ENCODE measurements around the gene QRICH1. TPM values are rescaled to one million over a fixed set of nuclear protein-coding genes. Genes with fewer than 3 reads are reported as not detected.

QRICH1 gene
- total RNA-seq, 1 donor: 127 TPM

DNA sequence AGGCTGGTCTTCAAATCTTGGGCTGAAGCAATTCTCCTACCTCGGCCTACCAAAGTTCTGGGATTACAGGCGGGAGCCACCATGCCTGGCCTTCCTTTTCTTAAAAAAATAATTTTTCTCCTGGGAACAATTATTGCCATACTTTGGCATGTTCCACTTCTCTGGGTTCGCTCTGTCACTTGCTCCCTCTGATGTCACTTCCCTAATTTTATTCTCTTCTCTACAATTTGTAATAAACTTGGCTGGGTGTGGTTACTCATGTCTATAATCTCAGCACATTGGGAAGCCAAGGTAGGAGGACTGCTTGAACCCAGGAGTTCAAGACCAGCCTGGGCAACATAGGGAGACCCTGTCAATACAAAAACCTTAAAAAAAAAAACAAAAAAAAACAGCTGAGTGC is 58.6 kb downstream of the QRICH1 start:
- DNase-seq (ENCODE audit: low read depth in 2 of 3, low spot score in 2 of 3): no peak

DNA sequence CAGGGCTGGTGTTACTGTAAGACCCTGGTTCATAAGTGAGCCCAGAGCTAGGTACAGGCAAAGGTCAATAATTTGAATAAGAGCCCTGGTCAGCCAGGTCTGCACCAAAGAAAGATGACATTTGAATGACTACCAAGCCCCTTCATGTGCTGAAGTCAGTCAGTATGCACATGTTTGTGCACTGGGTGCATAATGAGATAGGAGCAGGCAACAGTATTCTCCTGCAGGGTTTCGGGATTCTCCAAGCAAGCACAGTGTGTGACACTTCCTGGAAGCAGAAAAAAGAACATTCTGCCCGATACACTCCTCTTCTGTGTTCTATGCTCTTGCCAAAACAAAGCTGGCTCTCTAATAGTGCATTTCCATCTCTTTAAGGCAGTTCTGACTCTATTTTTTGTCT is 59.2 kb downstream of the QRICH1 start:
- no peak for DNase-seq (ENCODE audit: low read depth in 2 of 3, low spot score in 2 of 3)

DNA sequence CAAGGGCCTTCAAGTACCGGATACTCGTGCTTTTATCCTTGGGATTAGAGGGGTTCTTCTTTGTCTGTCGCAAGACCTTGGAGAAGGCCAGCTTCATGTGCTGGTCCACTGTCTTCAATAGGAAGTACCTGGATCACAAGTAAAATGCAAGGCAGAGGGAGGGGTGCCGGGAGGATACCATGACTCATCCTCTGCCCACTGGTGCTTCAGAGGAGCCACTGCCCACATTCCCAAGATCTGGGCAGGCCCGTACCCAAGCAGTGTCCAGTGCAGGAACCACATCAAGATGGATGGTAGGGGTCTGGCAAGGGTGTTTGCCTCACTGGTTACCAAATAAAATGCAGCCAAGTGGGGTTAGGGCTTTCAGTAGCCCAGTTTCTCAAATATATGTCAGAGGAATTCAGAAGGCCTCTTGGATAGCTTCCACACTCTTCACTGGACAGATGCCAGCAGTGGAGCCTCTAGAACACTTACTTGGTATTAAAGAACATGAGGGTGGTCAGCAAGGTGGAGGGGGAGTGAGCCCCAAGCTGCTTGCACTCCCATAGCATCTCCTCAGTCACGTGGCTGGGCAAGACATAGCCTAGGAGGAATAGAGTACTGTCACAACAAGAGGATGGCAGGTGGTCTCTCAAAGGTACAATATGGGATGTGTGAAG is 61.1 kb downstream of the QRICH1 start:
- DNase-seq (ENCODE audit: low read depth in 2 of 3, low spot score in 2 of 3): no peak

DNA sequence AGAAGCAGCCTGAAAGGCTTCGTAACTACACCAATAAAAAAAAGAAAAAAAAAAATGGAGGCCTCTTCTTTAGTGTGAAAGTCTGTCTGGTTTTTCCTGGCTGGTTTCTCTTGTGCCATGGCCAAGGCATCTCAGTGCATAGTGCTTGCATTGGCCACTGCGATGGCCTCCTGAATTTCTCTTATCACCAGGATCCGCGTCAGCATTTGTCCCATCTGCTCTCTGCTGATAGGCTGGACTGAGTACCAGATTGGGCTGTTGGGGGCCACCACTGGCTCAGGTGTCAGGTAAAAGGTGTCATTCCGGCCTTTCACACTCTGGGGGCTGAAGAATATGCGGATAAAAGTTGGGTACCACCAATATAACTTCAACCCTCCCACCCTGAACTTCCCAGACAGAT is 63.5 kb downstream of the QRICH1 start:
- no peak for DNase-seq (ENCODE audit: low read depth in 2 of 3, low spot score in 2 of 3)

DNA sequence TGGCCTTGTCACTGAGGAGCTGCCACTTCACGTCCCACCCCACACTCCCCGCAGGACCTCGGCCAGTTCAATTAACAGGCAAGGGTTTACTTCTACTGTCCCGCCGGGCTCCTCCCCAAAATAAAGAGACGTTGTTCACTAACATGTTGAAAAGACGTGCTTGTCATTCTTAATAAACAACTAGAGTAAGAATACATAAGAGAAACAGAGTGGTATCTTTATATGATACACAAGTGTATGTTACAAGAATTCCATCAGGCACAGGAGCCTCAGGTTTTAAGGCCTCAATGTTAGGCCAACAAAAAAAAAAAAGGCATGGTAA is 64.3 kb downstream of the QRICH1 start:
- no peak for DNase-seq (ENCODE audit: low read depth in 2 of 3, low spot score in 2 of 3)

DNA sequence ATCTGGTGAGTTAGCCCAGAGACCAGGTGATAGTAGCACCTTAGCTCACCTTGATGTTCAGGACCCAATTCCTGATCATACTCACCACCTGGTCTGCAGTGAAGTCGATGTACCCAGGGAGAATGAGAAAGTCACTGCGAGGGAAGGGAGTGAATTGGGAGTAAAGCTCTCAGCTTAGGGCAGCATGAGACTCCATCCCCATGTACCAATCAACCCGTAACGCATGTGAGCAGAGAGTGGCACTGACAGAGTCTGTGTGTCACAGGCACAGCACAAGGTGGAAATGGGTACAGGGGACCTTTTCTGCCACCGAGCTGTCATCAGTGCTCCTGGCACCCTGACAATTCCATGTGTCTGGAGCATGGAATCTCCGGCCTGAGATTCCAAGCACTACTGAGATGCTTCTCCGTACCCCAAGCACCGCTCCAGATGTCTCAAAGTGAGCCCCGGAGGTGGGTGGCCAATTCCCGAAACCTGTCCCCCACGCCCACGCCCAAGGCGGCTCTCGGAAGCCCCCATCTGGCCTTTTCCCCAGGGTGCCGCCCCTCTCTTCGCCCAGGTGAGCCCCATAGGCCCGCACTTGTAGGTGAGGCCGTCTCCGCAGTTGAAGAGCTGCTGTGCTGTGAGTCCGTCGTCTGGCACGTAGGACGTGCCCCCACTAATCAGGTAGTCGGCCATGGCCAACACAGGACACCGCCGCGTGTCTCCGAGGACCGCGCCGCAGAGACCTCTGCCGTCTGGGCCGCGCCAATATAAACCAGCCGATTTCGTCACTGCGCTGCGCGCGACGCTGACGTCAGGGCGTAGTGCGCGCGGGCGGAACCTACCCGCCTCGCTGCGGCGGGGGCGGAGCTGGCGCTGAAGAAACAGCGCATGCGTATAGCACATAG is 65.0 kb downstream of the QRICH1 start, which contains the start of gene IMPDH2:
Gene IMPDH2, minus strand, starts transcription at position 726 of the 890 bp plus-strand sequence. Its CDS starts 48 bp downstream, at position 678.
- peak; percentile 95 for DNase-seq (ENCODE audit: low read depth in 2 of 3, low spot score in 2 of 3)

DNA sequence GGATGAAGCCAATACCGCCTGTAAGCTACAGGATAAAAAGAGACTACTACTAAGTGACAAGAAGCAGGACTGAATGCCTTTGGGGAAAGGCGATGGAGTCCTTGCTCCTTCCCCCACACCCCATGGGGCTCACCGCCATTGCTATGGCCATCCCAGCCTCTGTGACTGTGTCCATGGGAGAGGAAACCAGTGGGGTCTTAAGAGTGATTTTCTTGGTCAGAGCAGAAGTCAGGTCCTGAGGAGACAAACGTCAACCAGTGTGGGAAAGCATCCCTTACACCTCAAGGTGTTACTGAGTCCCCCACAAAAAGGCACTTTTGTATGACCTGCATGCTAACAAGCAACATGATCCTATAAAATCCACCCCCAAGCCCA is 65.6 kb downstream of the QRICH1 start:
- DNase-seq (ENCODE audit: low read depth in 2 of 3, low spot score in 2 of 3): no peak

DNA sequence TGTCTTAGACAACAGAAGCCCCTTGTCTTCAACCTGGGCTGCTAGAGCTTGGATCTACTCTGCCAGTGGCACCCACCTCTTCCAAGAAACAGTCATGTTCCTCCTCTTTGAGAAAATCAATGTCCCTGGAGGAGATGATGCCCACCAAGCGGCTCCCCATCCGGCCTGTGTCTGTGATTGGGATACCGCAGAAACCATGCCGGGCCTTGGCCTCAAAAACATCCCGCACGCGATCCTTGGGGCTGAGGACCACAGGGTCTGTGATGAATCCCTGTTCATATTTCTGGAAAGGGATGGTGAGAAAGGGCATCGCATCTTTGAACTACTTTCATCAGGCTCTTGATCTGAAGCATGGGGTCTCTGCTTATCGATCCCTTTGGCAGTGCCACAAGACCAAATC is 66.2 kb downstream of the QRICH1 start:
- DNase-seq (ENCODE audit: low read depth in 2 of 3, low spot score in 2 of 3): no peak

DNA sequence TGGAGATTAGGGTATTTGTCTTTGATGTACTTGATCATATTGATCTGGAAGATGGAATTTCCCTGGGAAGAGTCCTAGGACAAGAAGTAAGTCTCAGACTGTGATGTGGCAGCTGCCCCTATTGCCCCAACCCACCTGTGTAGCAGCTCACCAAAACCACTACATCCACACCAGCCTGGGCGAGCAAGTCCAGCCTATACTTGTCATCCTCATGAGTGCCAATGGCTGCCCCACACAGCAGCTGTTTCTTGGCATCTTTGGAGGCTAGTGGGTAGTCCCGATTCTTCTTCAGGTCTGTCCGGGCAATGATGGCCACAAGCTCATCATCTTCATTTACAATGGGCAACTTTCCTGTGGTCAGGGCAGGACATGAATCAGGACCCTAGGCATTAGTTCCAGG is 67.3 kb downstream of the QRICH1 start:
- DNase-seq (ENCODE audit: low read depth in 2 of 3, low spot score in 2 of 3): no peak

DNA sequence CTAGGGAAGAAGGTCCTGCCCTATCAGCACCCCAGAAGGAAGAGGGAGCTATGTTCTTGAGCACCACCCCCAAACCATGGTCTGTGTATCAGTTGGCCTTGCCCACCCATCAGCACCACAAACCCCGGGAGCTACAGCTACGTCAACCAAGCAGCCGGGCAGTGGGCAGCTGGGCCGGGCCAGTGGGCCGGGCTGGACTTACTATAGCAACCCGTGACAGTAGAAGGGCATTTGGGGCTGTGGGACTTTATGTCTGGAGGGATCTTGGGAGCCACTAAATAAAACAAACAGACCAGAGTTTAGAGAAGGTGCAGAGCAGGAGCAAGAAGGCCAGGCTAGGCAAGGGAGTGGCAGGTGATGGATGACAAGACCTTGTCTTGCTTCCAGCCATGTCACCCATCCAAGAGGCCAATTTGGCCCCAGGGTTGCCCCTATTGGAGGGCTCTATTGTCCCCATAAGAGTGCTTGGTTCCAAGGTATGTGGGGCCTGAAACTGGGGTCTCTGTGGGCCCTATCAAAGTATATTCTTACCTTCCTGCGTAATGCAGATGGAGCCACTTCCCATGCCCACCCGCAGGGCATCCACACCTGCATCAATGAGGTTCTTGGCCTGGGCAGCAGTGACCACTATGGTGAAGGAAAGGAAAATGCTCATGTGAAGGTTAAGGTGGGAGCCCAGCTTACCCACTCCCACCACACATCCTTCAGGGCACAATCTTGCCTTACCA is 67.9 kb downstream of the QRICH1 start:
- DNase-seq (ENCODE audit: low read depth in 2 of 3, low spot score in 2 of 3): no peak

DNA sequence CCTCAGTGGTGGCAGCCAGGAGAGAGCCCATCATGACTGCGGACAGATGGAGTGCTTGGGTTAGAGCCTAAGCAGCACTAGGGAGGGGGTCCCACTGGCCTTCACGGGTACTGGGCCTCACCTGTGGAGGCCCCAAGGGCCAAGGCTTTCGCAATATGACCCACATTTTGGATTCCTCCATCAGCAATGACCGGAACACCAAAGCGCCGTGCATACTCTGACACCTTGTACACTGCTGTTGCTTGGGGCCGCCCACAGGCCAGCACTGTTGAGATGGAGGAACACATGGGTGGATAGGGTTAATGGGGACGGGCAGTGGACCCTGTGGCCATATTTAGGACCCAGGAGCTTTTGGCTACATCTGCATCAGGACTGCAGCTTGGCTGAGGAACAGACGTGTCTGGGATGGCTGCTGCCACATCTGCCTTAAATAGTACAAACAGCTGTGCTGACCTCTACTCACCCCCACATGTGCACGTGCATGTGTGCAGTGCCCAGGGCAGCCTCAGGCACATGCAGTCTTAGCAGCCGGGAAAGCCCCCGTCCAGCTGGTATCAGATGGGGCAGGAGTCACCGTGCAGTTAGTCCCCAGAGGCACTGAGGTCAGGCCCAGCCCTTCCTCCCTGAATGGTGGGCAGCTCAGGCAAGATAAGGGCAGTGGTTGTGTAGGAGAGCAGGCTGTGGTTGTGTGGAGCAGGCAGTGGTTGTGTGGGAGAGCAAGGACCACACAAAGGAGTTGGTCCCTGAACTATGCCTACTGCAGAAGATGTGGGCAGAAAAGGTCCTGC is 68.7 kb downstream of the QRICH1 start:
- DNase-seq (ENCODE audit: low read depth in 2 of 3, low spot score in 2 of 3): peak in 2 of 3 donors; percentile 48 to 50

DNA sequence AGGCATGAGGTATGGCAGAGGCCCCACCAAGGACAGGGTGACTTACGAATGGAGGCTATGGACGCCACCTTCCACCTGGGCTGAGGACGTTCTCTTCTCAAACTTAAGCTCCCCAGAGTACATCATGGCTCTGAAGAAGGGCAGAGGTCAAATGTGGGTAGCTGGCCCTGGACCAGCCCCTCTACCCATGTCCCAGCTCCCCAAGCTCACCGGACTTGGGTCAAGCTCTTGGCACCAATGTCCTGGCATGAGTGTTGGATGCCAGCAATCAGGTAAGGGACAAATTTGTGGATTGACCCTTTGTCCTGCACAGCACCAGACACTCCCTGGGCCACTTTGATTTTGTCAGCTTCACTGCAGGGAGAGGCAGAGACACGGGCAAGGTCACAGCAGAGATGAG is 69.4 kb downstream of the QRICH1 start:
- DNase-seq (ENCODE audit: low read depth in 2 of 3, low spot score in 2 of 3): no peak

DNA sequence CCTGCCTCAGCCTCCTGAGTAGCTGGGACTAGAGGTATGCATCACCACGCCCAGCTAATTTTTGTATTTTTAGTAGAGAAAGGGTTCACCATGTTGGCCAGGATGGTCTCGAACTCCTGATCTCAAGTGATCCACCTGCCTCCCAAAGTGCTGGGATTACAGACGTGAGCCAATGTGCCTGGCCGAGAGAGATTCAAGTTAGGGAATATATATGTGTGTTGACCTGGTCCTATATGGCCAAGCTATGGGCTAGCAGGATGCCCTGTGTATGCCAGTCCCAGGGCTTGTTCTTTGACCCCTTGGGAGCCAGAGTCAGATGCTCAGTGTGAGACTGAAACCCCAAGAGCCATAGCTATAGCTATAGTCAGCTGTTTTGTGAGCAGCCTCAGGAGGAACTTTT is 70.1 kb downstream of the QRICH1 start:
- no peak for DNase-seq (ENCODE audit: low read depth in 2 of 3, low spot score in 2 of 3)

DNA sequence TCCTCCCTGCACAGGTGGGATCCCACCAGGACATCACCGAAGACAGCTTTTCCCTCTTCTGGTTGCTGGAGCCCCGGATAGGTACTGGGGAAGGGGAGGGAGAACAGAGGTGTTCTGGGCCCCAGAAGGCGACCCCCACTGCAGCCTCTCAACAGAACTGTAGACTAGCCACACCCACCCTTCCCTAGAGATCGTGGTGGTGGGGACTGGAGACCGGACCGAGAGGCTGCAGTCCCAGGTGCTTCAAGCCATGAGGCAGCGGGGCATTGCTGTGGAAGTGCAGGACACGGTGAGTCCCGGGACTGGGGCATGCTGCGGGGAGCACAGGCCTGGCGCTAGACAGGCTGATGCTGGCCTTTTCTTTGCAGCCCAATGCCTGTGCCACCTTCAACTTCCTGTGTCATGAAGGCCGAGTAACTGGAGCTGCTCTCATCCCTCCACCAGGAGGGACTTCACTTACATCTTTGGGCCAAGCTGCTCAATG is 71.1 kb downstream of the QRICH1 start:
- no peak for DNase-seq (ENCODE audit: low read depth in 2 of 3, low spot score in 2 of 3)

DNA sequence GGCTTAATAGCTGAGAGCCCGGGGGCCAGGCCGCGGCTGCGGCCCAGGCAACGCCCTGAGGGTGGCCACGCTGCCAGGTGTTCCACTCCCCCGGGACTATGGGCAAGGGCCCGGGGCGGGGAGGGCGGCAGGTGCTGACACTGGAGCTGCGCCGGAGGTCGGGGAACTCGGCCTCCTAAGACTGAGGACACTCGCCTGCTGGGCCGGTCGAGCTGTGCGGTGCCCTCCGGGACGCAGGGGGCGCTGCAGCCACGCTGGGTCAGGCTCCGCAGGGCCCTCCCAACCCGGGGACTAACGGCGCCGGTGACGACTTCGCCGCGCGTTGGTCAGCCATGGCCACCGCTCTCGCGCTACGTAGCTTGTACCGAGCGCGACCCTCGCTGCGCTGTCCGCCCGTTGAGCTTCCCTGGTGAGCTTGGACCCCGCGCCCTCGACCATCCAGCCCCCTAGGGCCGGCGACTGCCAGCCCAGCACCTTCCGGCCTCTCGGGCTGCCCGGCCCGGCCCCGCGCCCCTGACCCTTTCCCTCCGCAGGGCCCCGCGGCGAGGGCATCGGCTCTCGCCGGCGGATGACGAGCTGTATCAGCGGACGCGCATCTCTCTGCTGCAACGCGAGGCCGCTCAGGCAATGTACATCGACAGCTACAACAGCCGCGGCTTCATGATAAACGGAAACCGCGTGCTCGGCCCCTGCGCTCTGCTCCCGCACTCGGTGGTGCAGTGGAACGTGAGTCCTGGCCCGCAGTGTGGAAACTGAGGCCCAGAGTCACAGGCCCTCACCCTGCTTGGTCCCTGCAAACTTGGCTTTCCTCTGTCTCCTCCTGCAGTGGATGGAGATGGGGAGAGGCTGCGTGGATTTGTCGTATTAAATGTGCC is 71.8 kb downstream of the QRICH1 start, which contains the start of gene NDUFAF3:
Gene NDUFAF3, plus strand, starts transcription at position 309 of the 875 bp plus-strand sequence. Its CDS starts 24 bp downstream, at position 333.
- DNase-seq (ENCODE audit: low read depth in 2 of 3, low spot score in 2 of 3): peak; percentile 86 to 93 (median 92)

DNA sequence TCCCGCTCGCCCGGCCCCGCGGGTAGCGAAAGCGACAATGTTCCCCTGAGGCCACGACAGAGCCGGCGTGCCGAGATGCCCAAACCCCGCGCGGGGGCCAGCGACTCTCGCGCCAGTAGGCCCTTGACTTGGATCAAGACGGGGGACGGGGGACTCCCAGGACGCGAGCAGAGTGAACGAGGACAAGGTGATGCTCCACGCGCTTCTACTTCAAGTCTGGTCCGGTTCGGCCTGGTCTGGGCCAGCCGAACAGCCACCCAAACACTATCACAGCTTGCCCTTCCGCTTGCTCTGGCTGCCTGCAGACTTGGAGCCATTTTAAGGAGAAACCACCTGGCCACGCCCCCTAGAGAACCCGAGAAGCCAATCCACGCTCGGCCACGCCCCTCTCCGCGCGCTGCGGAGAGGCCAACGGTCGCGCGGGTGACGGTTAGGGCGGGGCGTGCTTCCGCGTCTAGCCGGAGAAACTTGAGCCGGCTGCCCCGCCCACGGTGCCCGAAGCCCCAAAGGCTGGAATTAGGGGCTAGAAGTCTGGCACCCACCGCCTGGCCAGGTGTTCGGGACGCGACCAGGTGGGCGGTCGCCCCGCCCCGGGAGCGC is 72.6 kb downstream of the QRICH1 start:
- peak; percentile 97 to 99 (median 98) for DNase-seq (ENCODE audit: low read depth in 2 of 3, low spot score in 2 of 3)

DNA sequence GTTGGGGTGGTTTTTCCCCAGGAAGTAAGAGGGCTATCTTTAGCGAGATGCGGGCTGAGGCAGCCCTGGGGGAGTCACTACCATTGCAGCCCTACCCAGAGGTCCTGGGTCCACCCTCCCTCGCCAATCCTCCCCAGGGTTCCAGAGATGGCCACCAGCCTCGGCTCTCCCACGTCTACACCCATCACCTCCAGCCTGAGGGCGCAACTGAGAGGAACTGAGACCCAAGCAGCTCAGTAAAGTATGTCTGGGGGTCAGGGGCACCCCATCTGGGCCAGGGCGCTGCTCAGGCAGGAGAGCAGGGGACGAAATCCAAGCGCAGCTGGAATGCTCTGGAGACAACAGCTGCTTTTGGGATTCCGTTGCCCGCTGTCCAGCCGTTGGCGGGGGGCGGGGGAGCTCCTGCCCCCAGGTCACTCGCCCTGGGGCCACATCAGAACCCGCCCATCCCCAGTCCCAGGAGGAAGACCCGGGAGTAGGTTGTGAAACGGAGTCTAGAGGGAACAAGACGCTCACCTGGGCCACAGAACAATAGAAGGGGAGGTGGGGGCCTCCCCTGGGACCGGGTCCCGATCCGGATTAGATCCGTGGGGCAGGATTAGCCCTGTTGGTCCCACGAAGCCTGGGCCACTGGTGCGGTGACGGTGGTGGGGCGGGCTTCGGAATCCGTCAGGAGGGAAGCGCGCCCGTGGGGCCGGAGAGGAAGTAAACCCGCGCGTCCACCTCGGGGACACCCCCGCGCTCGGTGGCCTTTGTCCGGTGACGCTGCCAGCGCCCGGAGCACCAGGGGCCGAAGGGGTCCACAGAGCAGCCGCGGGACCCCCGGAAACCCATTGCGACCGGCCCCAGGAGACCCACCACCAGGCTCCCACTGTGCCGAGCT is 73.3 kb downstream of the QRICH1 start:
- peak in 2 of 3 donors; percentile 35 to 38 for DNase-seq (ENCODE audit: low read depth in 2 of 3, low spot score in 2 of 3)

DNA sequence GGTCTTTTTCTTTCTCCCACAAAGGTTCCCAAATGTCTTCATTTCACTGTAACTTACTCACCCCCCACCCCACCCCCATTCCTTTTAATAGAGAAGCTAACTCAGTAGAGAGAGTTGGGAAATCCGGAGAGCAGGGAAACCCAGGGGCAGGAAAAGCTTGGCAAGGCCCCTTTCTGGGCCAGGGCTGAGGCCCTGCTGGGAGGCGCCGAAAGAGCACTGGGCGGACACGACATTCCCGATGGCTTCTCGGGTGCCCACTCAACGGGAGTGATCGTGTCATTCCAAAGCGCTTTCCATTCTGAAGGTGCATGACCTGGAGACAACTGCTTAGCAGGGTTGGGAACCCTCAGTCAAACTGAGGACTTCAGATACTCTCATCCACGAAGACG is 73.9 kb downstream of the QRICH1 start:
- no peak for DNase-seq (ENCODE audit: low read depth in 2 of 3, low spot score in 2 of 3)
